HG02943 (cell line): ENCODE results near the gene ANKIB1.
"Not testable (repeated sequence)": the region's sequence is repeated elsewhere in the genome, so short reads cannot be mapped to it uniquely, and the experiment has no call there.

Source experiments
- ATAC-seq: cut with Tn5 transposase; IDR thresholded peaks from one replicate; pipeline ENCODE4 v1.9.1; 2021; ENCODE audit warnings: mild to moderate bottlenecking, low read depth, moderate library complexity; ENCODE audit not compliant: unreplicated experiment

Gene ANKIB1

DNA sequence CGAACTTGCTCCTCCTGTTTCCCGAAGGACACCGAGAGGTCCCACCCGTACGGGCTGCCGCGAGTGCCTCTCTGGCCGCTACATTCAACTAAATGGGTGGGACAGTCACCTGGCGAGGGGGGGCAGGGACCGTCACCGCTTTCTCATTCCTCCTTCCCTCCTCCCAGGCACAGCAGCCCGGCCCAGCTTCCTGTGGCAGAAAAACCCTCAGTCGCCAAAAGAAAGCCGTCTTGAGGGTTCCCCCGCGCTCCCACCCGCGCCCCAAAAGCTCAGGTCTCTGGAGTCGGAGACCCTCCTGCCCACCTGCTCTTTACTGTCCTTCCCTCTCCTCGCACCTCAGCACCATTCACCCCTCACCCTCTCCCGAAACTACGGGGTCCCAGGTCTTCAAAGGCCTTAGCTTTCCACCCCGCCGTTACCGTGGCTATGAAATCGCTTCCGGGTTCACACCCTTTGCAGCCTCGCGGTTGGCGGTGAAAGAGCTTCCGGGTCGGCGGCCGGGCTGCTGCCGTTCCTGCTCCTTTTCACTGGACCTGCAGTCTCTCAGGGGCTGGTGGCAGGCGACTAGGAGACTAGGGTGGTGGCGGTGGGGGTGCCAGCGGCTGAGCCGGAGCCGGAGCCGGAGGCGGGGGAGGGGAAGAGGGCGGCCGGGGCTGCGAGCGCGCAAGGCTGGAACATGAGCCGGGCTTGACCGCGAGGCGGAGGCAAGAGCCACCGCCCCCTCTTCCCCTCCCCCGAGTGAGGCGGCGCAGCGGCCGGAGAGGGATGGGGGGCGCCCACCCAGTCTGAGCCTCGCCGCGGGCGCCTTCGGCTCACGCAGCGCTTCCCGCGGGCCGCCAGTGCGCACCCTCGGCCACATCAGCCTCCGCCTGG is at the start of gene ANKIB1, which contains the start of gene KRIT1:
Gene ANKIB1, plus strand, starts transcription at position 488 of the 873 bp plus-strand sequence. CDS start 49,005 bp downstream, outside the sequence.
Gene KRIT1, minus strand, starts transcription at position 428 of the 873 bp plus-strand sequence. CDS start 3,779 bp downstream, outside the sequence.
- ATAC-seq, result peak; percentile 79

- ATAC-seq, result no peak
Measured at GRCh38 chr7:92200791-92201190, 45.0 kb upstream of the ANKIB1 start.

DNA sequence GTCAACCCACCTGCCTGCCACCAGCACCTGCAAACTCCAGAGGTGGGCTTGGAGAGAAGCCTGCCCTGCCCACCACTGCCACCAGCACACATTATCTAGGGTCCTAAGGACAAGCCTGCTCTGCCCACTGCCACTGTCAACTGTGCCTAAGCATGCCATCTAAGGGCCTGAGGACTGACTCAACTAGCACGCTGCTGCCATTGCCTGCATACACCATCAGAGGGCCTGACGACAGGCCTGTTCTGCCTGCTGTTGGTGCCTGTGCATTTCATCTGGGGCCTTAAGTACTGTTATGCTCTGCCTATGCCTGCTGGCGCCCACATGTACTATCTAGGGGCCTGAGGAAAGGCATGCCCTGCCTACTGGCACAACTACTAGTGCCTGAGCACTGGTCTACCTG is 39.8 kb upstream of the ANKIB1 start:
- ATAC-seq, result no peak

DNA sequence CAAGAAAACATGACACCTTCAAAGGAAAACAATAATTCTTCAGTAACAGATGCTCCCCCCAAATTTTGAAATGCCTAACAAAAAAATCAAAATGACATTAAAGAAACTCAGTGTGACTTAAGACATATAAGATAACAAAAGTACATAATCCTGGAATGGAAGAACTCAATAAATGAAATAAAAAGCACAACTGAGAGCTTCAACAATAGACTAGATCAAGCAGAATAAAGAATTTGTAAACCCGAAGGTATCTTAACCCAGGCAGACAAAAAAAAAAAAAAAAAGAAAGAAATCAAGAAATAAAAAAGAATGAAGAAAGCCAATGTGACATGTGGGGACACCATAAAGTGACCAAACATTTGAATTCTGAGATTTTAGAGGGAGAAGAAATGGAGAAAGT is 39.1 kb upstream of the ANKIB1 start:
- ATAC-seq, result no peak

GRCh38 chr7:92221766-92222165 is 24.0 kb upstream of the ANKIB1 start:
- no peak for ATAC-seq

GRCh38 chr7:92226981-92227380 is 18.8 kb upstream of the ANKIB1 start:
- ATAC-seq, result no peak

- no peak for ATAC-seq
Measured at GRCh38 chr7:92228100-92228499, 17.7 kb upstream of the ANKIB1 start.

- ATAC-seq, result no peak
Measured at GRCh38 chr7:92228742-92229141, 17.0 kb upstream of the ANKIB1 start.

- no peak for ATAC-seq
Measured at GRCh38 chr7:92230547-92230946, 15.2 kb upstream of the ANKIB1 start.

GRCh38 chr7:92242972-92243371 is 2.8 kb upstream of the ANKIB1 start:
- ATAC-seq, result no peak

DNA sequence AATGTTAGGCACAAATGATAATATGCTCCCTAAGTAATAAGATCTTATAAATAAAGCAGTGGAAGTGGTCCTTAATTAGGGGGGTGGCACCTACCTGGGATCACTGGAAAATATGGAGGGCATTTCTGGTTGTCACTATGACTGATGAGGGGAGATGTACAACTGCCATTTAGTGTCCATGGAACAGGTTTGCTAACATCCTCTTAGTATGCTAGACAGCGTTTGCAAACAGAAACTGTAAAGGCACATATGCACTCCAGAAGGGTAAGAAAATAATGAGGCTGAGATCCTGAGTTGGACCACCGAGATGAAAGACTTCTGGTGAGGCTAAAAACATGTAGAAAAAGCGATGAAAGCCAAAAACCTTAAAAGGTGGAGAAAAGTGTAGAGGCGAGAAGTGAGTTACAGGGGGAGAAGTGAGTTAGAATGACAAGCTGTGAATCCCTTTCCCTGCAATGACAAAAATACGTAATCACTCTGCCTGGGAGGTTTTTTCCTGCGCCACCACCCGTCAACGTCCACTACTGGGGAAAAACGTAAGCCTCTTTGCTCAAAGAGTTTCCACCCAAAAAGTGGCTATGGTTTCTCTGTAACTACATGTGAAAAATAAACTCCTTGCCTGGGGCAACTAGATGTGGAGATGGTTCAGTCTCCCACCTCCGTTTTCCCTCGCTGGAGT is 827 bp upstream of the ANKIB1 start:
- no peak for ATAC-seq

DNA sequence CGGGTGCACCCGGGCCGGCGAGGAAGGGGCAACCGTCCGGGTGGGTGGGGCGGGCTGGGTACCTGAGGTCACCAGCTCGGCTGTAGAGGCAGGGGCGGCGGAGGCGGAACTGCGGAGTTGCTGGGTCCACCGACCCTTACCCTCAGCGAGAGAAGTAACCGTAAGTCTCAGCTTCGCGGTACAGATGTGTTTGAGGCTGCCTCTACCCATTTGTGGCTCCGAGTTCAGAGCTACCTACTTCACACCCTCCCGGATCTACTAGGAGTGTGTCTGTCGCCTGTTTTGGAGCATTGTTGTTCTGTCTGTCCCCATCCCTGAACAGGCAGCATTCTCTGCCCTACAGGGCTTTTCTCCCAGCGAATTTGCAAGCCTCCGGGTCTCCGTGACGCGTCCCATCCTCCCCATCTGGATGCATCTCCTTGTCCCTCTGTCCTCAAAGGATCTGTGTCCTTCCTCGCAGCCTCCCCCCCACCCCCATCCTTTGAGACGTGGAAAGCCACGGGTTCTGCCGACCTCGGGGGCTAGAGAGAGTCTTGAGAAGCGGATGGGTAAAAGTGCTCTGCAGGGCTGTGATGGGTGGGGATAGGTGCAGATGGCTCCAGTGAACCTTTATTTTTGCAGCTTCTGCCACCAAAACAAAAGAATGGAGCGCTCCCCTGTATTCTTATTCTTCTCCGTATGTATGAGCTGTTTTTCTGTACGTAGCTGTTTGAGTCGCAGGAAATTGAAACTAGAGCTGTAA is 757 bp downstream of the ANKIB1 start:
- peak; percentile 35 for ATAC-seq

GRCh38 chr7:92250603-92251002 is 4.8 kb downstream of the ANKIB1 start:
- ATAC-seq, result no peak

- ATAC-seq, result no peak
Measured at GRCh38 chr7:92251181-92251580, 5.4 kb downstream of the ANKIB1 start.

GRCh38 chr7:92253251-92253650 is 7.5 kb downstream of the ANKIB1 start:
- no peak for ATAC-seq

DNA sequence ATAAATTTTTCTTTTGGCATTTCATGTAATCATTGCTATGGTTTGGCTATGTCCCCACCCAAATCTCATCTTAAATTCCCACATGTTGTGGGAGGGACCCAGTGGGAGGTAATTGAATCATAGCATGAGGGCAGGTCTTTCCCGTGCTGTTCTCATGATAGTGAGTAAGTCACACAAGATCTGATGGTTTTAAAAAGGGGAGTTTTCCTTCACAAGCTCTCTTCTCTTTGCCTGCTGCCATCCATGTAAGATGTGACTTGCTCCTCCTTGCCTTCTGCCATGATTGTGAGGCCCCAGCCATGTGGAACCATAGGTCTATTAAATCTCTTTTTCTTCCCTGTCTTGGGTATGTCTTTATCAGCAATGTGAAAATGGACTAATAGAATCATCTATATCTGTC is 9.0 kb downstream of the ANKIB1 start:
- ATAC-seq, result not testable (repeated sequence)

DNA sequence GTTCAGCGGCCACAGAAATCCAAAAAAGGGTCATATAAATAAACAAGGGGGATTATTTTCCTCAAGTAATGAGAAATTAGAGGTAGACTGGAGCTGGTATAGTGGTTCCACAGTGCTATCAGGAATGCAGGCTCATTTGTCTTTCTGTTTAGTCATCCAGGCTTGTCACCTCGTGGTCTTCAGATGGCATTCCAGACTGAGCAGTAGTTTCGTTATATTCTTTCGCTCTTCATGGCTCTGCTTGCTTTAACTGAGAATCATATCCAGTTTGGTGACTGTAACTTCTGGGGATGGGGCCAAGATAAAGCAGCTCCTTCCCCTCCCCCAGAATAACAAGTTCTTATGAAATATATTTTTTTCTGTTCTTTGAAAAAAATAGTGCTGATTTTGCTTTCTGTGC is 9.5 kb downstream of the ANKIB1 start:
- ATAC-seq, result no peak

DNA sequence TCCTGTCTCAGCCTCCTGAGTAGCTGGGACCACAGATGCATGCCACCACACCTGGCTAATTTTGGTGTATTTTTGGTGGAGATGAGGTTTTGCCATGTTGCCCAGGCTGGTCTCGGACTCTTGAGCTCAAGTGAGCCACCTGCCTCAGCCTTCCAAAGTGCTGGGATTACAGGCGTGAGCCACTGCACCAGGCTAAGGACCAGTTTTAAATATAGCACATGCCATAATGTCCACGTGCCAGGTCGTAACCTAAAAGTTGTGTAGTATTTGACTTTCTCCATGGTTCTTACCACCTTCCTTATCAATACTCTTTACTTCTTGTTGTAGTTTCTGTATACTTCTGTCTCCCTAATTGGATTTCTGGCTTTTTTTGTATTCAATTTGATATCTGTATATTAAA is 13.3 kb downstream of the ANKIB1 start:
- ATAC-seq, result no peak

- no peak for ATAC-seq
Measured at GRCh38 chr7:92259610-92260247, 14.0 kb downstream of the ANKIB1 start.

- ATAC-seq, result no peak
Measured at GRCh38 chr7:92260248-92260781, 14.5 kb downstream of the ANKIB1 start.
